Left ventricle myocardium inferior (tissue), 1 donor: Measurements from ENCODE around the gene PRR35. TPM values are rescaled to one million over a fixed set of nuclear protein-coding genes. Genes with fewer than 3 reads are reported as not detected.
A peak's percentile ranks its signal among the peaks of the same experiment; 100 is the strongest.

Experiments used
- DNase-seq: peaks from one replicate; pipeline ENCODE4 v3.0.0-alpha.2; 2020
- H3K27ac ChIP-seq: fragments of 200-600 bp; replicated peaks from 2 replicates; pipeline ENCODE4 v1.8.0; 2021
- H3K27me3 ChIP-seq: fragments of 200-600 bp; 2 replicates; pipeline ENCODE4 v1.8.0; 2021; ENCODE audit warnings: low read depth
- H3K36me3 ChIP-seq: fragments of 200-600 bp; 2 replicates; pipeline ENCODE4 v1.8.0; 2021
- H3K4me1 ChIP-seq: fragments of 200-600 bp; 2 replicates; pipeline ENCODE4 v1.8.0; 2021
- H3K4me3 ChIP-seq: fragments of 200-600 bp; 2 replicates; pipeline ENCODE4 v1.8.0; 2021; ENCODE audit warnings: mild to moderate bottlenecking, moderate library complexity
- H3K9me3 ChIP-seq: fragments of 200-600 bp; replicated peaks from 2 replicates; pipeline ENCODE4 v1.8.0; 2021
- intact Hi-C: fragments of 100-400 bp; cut with micrococcal nuclease; formaldehyde crosslinking; loops from one replicate; pipeline ENCODE4 v1.11.0; 2022
- total RNA-seq: library from RNA; stranded (reverse); fragmentation: NEBNext Ultra II Directional; extraction: Animal tissue kit (Norgen Biotek cat#: 25700); gene quantifications from one replicate; pipeline ENCODE4 v1.2.1, GENCODE V29; 2021
- TF ChIP-seq, protein P1 (sequence below): fragments of 200-600 bp; IDR thresholded peaks from 2 replicates; pipeline ENCODE4 v1.8.0; 2021; ENCODE audit warnings: antibody characterized with exemption, mild to moderate bottlenecking, borderline replicate concordance
- donor health status: DM: no; HTN: yes; CAD: no; lungs with severe emphysema.

The PRR35 gene
- total RNA-seq, 1 donor from 2014 or later: not detected

DNA sequence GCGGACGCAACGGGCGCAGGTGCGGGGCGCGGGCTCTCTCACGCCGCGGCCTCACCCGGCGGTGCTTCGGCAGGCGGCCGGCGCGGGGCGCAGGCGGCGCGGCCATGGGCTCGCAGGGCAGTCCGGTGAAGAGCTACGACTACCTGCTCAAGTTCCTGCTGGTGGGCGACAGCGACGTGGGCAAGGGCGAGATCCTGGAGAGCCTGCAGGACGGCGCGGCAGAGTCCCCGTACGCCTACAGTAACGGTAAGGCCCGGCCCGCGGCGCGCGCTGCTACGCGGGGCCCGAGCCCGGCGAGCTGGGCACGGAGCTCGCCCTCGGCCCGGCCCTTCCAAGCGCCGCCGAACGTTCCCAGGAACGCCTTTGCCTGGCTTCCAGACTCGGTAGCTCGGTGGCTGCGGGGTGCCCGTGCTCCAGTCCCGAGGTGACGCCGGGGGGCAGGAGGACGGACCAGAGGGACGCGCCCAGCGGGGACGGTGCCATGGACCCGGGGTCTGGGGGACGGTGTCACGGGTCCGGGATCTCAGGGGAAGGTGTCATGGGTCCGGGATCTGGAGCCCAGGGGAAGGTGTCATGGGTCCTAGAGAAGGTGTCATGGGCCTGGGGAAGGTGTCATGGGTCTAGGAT, 30.1 kb downstream of the PRR35 start:
- intact Hi-C loops: no loop called here
- Histone ChIP-seq H3K4me3 (peak overlapping the region; percentile 94), H3K9me3 (no peaks in the 10 kb centered on the region), H3K27me3 (no peaks in the 10 kb centered on the region), H3K4me1 (peaks cover 75% of the 10 kb centered on the region), H3K27ac (peak overlapping the region; percentile 90), H3K36me3 (no peaks in the 10 kb centered on the region)
- TF ChIP-seq, protein P1, sequence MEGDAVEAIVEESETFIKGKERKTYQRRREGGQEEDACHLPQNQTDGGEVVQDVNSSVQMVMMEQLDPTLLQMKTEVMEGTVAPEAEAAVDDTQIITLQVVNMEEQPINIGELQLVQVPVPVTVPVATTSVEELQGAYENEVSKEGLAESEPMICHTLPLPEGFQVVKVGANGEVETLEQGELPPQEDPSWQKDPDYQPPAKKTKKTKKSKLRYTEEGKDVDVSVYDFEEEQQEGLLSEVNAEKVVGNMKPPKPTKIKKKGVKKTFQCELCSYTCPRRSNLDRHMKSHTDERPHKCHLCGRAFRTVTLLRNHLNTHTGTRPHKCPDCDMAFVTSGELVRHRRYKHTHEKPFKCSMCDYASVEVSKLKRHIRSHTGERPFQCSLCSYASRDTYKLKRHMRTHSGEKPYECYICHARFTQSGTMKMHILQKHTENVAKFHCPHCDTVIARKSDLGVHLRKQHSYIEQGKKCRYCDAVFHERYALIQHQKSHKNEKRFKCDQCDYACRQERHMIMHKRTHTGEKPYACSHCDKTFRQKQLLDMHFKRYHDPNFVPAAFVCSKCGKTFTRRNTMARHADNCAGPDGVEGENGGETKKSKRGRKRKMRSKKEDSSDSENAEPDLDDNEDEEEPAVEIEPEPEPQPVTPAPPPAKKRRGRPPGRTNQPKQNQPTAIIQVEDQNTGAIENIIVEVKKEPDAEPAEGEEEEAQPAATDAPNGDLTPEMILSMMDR: peak; percentile 12
- DNase-seq: no peak

DNA sequence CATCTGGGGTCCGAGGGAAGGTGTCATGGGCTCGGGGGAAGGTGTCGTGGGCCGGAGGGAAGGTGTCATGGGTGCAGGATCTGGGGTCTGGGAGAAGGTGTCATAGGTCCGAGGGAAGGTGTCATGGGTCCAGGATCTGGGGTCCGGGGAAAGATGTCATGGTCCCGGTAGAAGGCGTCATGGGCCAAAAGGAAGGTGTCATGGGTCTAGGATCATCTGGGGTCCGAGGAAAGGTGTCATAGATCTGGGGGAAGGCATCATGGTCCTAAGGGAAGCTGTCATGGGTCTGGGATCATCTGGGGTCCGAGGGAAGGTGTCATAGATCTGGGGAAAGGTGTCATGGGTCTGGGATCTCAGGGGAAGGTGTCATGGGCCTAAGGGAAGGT, 30.6 kb downstream of the PRR35 start:
- no peak overlapping the region for H3K27ac ChIP-seq
- TF ChIP-seq, protein P1: no peak
- H3K9me3 ChIP-seq: no peaks in the 10 kb centered on the region
- peaks cover 70% of the 10 kb centered on the region for H3K4me1 ChIP-seq
- intact Hi-C loops: no loop called here
- H3K27me3 ChIP-seq: no peaks in the 10 kb centered on the region
- DNase-seq: no peak
- peak overlapping the region; percentile 94 for H3K4me3 ChIP-seq
- no peaks in the 10 kb centered on the region for H3K36me3 ChIP-seq

DNA sequence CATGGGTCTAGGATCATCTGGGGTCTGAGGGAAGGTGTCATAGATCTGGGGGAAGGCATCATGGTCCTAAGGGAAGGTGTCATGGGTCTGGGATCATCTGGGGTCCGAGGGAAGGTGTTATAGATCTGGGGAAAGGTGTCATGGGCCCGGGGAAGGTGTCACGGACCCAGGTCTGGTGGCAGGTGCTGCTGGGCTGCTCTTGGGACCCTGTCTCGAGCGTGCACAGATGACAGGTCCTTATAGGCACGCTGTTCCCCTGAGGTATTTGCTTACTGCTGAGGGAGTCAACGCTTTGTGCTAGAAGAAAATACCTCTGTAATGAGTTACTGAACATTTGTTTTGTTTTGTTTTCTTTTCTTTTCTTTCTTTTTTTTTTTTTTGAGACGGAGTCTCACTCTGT, 31.0 kb downstream of the PRR35 start:
- TF ChIP-seq, protein P1: no peak
- H3K27me3 ChIP-seq: no peaks in the 10 kb centered on the region
- peak overlapping the region; percentile 94 for H3K4me3 ChIP-seq
- intact Hi-C loops: no loop called here
- no peak overlapping the region for H3K27ac ChIP-seq
- peaks cover 68% of the 10 kb centered on the region for H3K4me1 ChIP-seq
- H3K36me3 ChIP-seq: peaks cover 1% of the 10 kb centered on the region
- no peaks in the 10 kb centered on the region for H3K9me3 ChIP-seq
- DNase-seq: no peak

DNA sequence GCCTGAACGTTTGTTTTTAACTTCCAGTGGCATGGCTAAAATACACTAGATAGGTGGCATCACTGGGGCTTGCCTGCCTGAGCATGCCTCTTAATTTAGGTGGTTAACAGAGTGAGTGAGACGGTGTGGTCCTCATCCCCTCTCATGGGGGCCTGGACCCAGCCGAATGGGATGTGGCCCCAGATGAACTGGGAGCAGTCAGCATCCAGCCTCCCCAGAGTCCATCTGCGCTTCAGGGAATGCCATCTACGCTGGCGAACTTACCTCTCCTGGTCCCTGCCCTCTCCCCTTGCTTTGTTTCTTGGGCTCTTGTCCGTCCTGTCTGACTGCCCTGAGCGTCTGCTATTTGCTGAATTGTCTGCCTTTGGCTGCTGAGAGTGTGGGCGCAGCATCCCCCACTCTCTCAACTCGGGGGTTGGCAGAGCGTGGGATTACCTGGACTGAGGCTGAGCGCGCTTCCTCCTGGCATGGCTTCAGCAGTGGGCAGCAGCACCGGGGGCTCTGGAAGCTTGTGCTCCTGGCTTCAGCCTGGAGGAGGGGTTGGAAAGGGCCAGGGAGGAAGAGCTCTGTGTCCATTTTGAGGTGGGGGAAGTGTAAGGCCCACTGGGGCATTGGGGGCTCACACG, 31.8 kb downstream of the PRR35 start:
- DNase-seq: no peak
- TF ChIP-seq, protein P1: no peak
- Histone ChIP-seq H3K27me3 (no peaks in the 10 kb centered on the region), H3K27ac (no peak overlapping the region), H3K4me1 (peaks cover 60% of the 10 kb centered on the region), H3K36me3 (peaks cover 8% of the 10 kb centered on the region), H3K9me3 (no peaks in the 10 kb centered on the region), H3K4me3 (no peak overlapping the region)
- intact Hi-C loops: no loop called here

DNA sequence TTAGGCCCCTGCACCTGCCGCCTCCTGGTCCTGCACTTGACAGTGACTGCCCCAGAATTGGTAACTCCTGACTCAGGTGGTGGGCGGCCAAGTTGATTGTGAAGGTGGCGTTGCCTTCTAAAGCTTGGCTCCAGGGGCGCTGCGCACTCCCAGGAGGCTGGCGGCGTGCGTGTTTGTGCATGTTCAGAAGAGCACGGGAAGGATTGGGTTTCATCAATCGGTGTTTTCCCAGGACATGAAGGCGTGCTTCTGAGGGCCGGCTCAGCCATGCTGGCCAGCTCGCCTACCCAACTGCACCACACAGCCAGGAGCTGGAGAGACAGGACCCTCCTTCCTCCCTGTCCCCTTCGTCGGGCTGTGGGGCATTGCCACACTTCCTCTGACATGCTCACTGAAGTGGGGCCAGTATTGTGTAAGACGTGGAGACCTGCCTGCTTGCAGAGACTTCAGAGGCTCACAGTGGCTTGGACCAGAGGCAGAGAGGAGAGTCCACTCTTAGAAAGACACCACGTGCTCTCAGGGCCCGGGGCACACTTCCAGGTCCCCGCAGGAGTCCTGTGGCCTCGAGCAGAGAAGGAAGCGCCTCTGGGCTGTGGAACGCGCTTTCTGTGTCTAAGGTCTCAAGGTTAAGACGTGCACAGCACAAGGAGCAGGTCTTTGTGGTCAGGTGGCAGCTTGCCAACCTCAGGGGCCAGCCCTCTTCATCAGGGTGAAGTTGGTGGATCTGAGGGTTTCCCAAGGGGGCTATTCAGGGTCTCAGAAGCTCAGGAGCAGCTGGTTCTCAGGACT, 32.5 kb downstream of the PRR35 start:
- Histone ChIP-seq H3K27ac (no peak overlapping the region), H3K27me3 (no peaks in the 10 kb centered on the region), H3K4me1 (peaks cover 53% of the 10 kb centered on the region), H3K4me3 (no peak overlapping the region), H3K9me3 (no peaks in the 10 kb centered on the region), H3K36me3 (peaks cover 8% of the 10 kb centered on the region)
- TF ChIP-seq, protein P1: no peak
- intact Hi-C loops: no loop called here
- DNase-seq: no peak
